OCI-LY1 (cell line): ENCODE data around the gene BACE2.
A peak's percentile ranks its signal among the peaks of the same experiment; 100 is the strongest.

ENCODE experiments used
- H2AFZ ChIP-seq: fragments of 200-600 bp; sonication (generic), shearing (Covaris generic); 2 replicates; pipeline ENCODE4 v1.6.0; 2014; ENCODE audit warnings: antibody characterized with exemption, mild to moderate bottlenecking, low read length
- H3F3A ChIP-seq: fragments of 200-600 bp; sonication (generic), shearing (Covaris generic); 2 replicates; pipeline ENCODE4 v1.6.0; 2014; ENCODE audit warnings: mild to moderate bottlenecking, antibody characterized with exemption, low read length, moderate library complexity; ENCODE audit not compliant: insufficient read depth
- H3K27ac ChIP-seq: fragments of 200-600 bp; sonication (generic); 2 replicates; pipeline ENCODE4 v1.5.1; 2014; ENCODE audit warnings: low read length, mixed run types, mild to moderate bottlenecking, low read depth; ENCODE audit not compliant: poor library complexity, severe bottlenecking
- H3K27me3 ChIP-seq: fragments of 200-600 bp; sonication (generic); 2 replicates; pipeline ENCODE4 v1.6.0; 2014; ENCODE audit warnings: antibody characterized with exemption, mild to moderate bottlenecking, low read length, moderate library complexity; ENCODE audit not compliant: insufficient read depth
- H3K36me3 ChIP-seq: fragments of 200-600 bp; sonication (generic); 2 replicates; pipeline ENCODE4 v1.6.1; 2014; ENCODE audit warnings: mild to moderate bottlenecking, antibody characterized with exemption, low read length, moderate library complexity, mixed read lengths; ENCODE audit not compliant: insufficient read depth
- H3K4me1 ChIP-seq: fragments of 200-600 bp; sonication (generic); 2 replicates; pipeline ENCODE4 v1.5.1; 2014; ENCODE audit warnings: mild to moderate bottlenecking, low read length, moderate library complexity; ENCODE audit not compliant: insufficient read depth, severe bottlenecking
- H3K4me2 ChIP-seq: fragments of 200-600 bp; sonication (generic), shearing (Covaris generic); 2 replicates; pipeline ENCODE4 v1.6.1; 2014; ENCODE audit warnings: low read length
- H3K4me3 ChIP-seq: fragments of 200-600 bp; sonication (generic); 2 replicates; pipeline ENCODE4 v1.5.1; 2014; ENCODE audit warnings: low read length, low read depth, mild to moderate bottlenecking, mixed read lengths; ENCODE audit not compliant: poor library complexity, severe bottlenecking
- H3K79me2 ChIP-seq: fragments of 200-600 bp; shearing (Covaris generic); 2 replicates; pipeline ENCODE4 v1.6.1; 2016; ENCODE audit warnings: mixed run types, low read length, mixed read lengths; ENCODE audit not compliant: insufficient read depth
- H3K9ac ChIP-seq: fragments of 200-600 bp; sonication (generic), shearing (Covaris generic); 2 replicates; pipeline ENCODE4 v1.6.1; 2014; ENCODE audit warnings: mild to moderate bottlenecking, low read length, mixed read lengths
- H3K9me2 ChIP-seq: fragments of 200-600 bp; sonication (generic), shearing (Covaris generic); 2 replicates; pipeline ENCODE4 v1.6.1; 2014; ENCODE audit warnings: low read depth, mild to moderate bottlenecking, low read length, mixed read lengths
- H3K9me3 ChIP-seq: fragments of 200-600 bp; shearing (Covaris generic); 2 replicates; pipeline ENCODE4 v1.6.1; 2014; ENCODE audit warnings: low read length, mixed read lengths
- H4K20me1 ChIP-seq: fragments of 200-600 bp; sonication (generic), shearing (Covaris generic); 2 replicates; pipeline ENCODE4 v1.6.0; 2016; ENCODE audit warnings: mild to moderate bottlenecking, low read length; ENCODE audit not compliant: insufficient read depth
- CTCF ChIP-seq: fragments of 200-600 bp; sonication (generic), shearing (Covaris generic); IDR thresholded peaks from 2 replicates; pipeline ENCODE4 v1.5.1; 2017; ENCODE audit warnings: mild to moderate bottlenecking, antibody characterized with exemption, low read length, moderate library complexity, mixed read lengths
- EZH2 ChIP-seq: fragments of 200-600 bp; sonication (generic), shearing (Covaris generic); IDR thresholded peaks from 2 replicates; pipeline ENCODE4 v1.8.0; 2017; ENCODE audit warnings: borderline replicate concordance, mixed run types, mild to moderate bottlenecking, antibody characterized with exemption, low read length, moderate library complexity, mixed read lengths

The BACE2 gene

GRCh38 chr21:41170442-41170841, 2.5 kb downstream of the BACE2 start:
- H3K4me2 ChIP-seq: no peak overlapping the region
- H3K79me2 ChIP-seq: no peaks in the 10 kb centered on the region
- H3K36me3 ChIP-seq: no peaks in the 10 kb centered on the region
- H2AFZ ChIP-seq: no peak overlapping the region
- H3K4me1 ChIP-seq: no peaks in the 10 kb centered on the region
- H3K9me2 ChIP-seq: no peaks in the 10 kb centered on the region
- H4K20me1 ChIP-seq: no peaks in the 10 kb centered on the region
- H3K9me3 ChIP-seq: no peaks in the 10 kb centered on the region
- no peak overlapping the region for H3K27ac ChIP-seq
- no peak overlapping the region for H3K9ac ChIP-seq
- no peak overlapping the region for H3K4me3 ChIP-seq
- TF ChIP-seq EZH2: no peak
- TF ChIP-seq CTCF: peak; percentile 58
- H3K27me3 ChIP-seq: no peaks in the 10 kb centered on the region
- H3F3A ChIP-seq: no peaks in the 10 kb centered on the region

GRCh38 chr21:41170859-41171609, 3.1 kb downstream of the BACE2 start:
- no peak for TF ChIP-seq CTCF
- no peak for TF ChIP-seq EZH2
- Histone ChIP-seq H3K4me3 (no peak overlapping the region), H3K9me2 (no peaks in the 10 kb centered on the region), H3K9me3 (no peaks in the 10 kb centered on the region), H3K27me3 (no peaks in the 10 kb centered on the region), H3K27ac (no peak overlapping the region), H3K4me1 (no peaks in the 10 kb centered on the region), H3K79me2 (no peaks in the 10 kb centered on the region), H3F3A (no peaks in the 10 kb centered on the region), H3K4me2 (no peak overlapping the region), H2AFZ (no peak overlapping the region), H4K20me1 (no peaks in the 10 kb centered on the region), H3K9ac (no peak overlapping the region), H3K36me3 (no peaks in the 10 kb centered on the region)

GRCh38 chr21:41175080-41175479, 7.1 kb downstream of the BACE2 start:
- H2AFZ ChIP-seq: no peak overlapping the region
- no peak overlapping the region for H3K4me3 ChIP-seq
- TF ChIP-seq EZH2 (no peak), CTCF (no peak)
- no peak overlapping the region for H3K9ac ChIP-seq
- H4K20me1 ChIP-seq: no peaks in the 10 kb centered on the region
- H3K27ac ChIP-seq: no peak overlapping the region
- H3K9me2 ChIP-seq: no peaks in the 10 kb centered on the region
- no peaks in the 10 kb centered on the region for H3K79me2 ChIP-seq
- H3K27me3 ChIP-seq: no peaks in the 10 kb centered on the region
- no peaks in the 10 kb centered on the region for H3K4me1 ChIP-seq
- no peaks in the 10 kb centered on the region for H3F3A ChIP-seq
- H3K36me3 ChIP-seq: no peaks in the 10 kb centered on the region
- H3K9me3 ChIP-seq: no peaks in the 10 kb centered on the region
- H3K4me2 ChIP-seq: no peak overlapping the region
